ENCODE data around the gene ATXN1. TPM values are rescaled to one million over a fixed set of nuclear protein-coding genes. Genes with fewer than 3 reads are reported as not detected.
"Not testable (repeated sequence)": the region's sequence is repeated elsewhere in the genome, so short reads cannot be mapped to it uniquely, and the experiment has no call there.

The ATXN1 gene
- total RNA-seq, 1 donor from 2014 or later, result 69.1 TPM

GRCh38 chr6:16471222-16471909 lies 289.9 kb downstream of the ATXN1 start:
- no peaks in the 10 kb centered on the region for H3K27me3 Mint-ChIP-seq (ENCODE audit: low read depth)
- peak overlapping the region; percentile 35 for H3K4me3 Mint-ChIP-seq (ENCODE audit: low read depth)
- peaks cover 68% of the 10 kb centered on the region for H3K4me1 Mint-ChIP-seq (ENCODE audit: low read depth)
- intact Hi-C loops (cut with micrococcal nuclease), result loop anchor here (2.0 to 5.0 kb wide), 4 partner anchors 19 to 61 kb away; no protein-coding TSS in a partner anchor
- peak overlapping the region; percentile 87 for H3K27ac Mint-ChIP-seq
- no peaks in the 10 kb centered on the region for H3K9me3 Mint-ChIP-seq
- DNase-seq (ENCODE audit: low spot score), result no peak
- peaks cover 39% of the 10 kb centered on the region for H3K36me3 Mint-ChIP-seq (ENCODE audit: low read depth)

- H3K27me3 Mint-ChIP-seq (ENCODE audit: low read depth), result no peaks in the 10 kb centered on the region
- no peaks in the 10 kb centered on the region for H3K9me3 Mint-ChIP-seq
- H3K4me3 Mint-ChIP-seq (ENCODE audit: low read depth), result peak overlapping the region; percentile 20
- peaks cover 67% of the 10 kb centered on the region for H3K4me1 Mint-ChIP-seq (ENCODE audit: low read depth)
- H3K36me3 Mint-ChIP-seq (ENCODE audit: low read depth), result peaks cover 38% of the 10 kb centered on the region
- no peak for DNase-seq (ENCODE audit: low spot score)
- H3K27ac Mint-ChIP-seq, result peak overlapping the region; percentile 87
- intact Hi-C loops (cut with micrococcal nuclease), result loop anchor here (2.0 to 5.0 kb wide), 4 partner anchors 18 to 62 kb away; no protein-coding TSS in a partner anchor
Measured at GRCh38 chr6:16470502-16471221, 290.6 kb downstream of the ATXN1 start.

DNA sequence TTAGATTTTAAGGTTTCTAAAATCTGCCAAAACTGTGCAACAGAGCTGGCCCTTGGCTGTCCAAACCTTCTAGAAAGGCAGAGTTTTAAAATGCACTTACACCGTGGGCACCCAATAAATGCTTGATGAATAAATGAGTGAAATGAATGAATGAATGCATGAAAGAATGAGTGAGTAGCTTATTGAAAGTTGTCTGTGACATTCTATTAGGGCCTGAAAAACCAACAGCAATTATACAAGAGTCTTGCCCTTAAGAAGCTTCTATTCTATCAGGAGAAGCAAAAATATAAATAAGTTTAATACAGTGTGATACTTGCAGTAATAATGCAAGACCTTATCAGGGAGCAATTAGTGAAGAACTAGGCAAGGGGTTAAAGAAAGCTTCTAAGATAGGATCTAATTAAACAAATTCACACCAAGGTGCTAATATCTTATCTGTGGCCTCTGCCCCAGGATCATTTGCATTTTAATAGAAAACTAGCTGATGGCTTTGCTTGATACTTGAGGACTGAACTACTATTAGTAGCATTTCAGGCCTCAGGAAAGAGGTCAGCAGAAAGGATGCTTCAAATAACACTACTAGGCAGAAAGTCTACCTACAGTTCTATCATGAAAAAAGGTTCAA lies 292.2 kb downstream of the ATXN1 start:
- Mint-ChIP-seq H3K4me3 (ENCODE audit: low read depth) (no peak overlapping the region), H3K9me3 (peaks cover 6% of the 10 kb centered on the region), H3K4me1 (ENCODE audit: low read depth) (peaks cover 56% of the 10 kb centered on the region), H3K27me3 (ENCODE audit: low read depth) (no peaks in the 10 kb centered on the region), H3K27ac (no peak overlapping the region), H3K36me3 (ENCODE audit: low read depth) (peaks cover 45% of the 10 kb centered on the region)
- no peak for DNase-seq (ENCODE audit: low spot score)
- intact Hi-C loops (cut with micrococcal nuclease), result no loop called here

DNA sequence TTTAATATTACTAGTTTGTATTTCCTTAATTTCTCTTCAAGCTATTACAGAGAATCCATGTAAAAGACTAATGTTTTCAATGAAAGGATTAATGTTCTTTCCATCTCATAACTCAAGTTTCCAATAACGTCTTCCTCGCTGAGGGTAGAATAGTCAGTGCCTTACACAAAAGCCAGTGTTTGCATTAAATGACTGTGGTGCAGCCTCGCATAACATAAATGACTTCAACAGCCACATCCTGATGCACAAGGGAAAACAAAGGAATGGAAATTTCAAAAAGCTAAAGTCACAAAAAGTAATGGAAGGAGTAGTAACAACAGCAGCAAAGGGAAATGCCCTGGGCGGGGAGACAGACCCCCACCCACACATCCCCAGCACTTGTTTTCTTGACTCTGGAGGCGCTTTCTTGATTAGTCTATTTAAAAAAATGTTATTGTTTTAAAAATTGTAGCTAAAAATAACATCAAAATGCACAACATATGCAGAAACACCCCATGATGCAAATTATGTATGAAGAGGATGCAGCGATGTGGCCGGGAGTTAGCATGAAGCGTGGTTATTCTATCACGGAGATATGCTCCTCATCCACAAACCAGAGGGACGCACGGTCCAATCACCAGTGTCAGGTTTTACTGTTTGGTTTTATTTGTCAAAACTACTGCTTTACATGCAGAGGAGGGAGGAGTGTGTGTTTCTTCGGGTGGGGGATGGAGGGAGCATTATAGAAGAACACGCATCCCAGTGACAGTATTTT lies 294.3 kb downstream of the ATXN1 start:
- DNase-seq (ENCODE audit: low spot score), result no peak
- Mint-ChIP-seq H3K4me3 (ENCODE audit: low read depth) (no peak overlapping the region), H3K36me3 (ENCODE audit: low read depth) (peaks cover 56% of the 10 kb centered on the region), H3K9me3 (peaks cover 25% of the 10 kb centered on the region), H3K27ac (peak overlapping the region; percentile 39), H3K27me3 (ENCODE audit: low read depth) (no peaks in the 10 kb centered on the region), H3K4me1 (ENCODE audit: low read depth) (peaks cover 37% of the 10 kb centered on the region)
- intact Hi-C loops (cut with micrococcal nuclease), result no loop called here

- intact Hi-C loops (cut with micrococcal nuclease), result no loop called here
- Mint-ChIP-seq H3K4me3 (ENCODE audit: low read depth) (no peak overlapping the region), H3K9me3 (peaks cover 25% of the 10 kb centered on the region), H3K4me1 (ENCODE audit: low read depth) (peaks cover 15% of the 10 kb centered on the region), H3K36me3 (ENCODE audit: low read depth) (peaks cover 59% of the 10 kb centered on the region), H3K27me3 (ENCODE audit: low read depth) (no peaks in the 10 kb centered on the region), H3K27ac (no peak overlapping the region)
- DNase-seq (ENCODE audit: low spot score), result no peak
Measured at GRCh38 chr6:16464045-16464444, 297.2 kb downstream of the ATXN1 start.

DNA sequence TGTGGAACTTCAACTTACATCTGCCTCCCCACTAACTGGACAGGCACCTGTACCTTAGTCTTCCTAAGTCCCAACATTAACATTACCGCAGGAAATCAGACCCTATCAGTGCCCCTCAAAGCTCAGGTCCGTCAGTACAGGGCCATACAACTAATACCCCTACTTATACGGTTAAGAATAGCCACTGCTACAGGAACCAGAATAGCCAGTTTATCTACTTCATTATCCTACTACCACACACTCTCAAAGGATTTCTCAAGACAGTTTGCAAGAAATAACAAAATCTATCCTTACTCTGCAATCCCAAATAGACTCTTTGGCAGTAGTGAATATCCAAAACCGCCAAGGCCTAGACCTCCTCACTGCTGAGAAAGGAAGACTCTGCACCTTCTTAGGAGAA lies 298.0 kb downstream of the ATXN1 start:
- H3K27me3 Mint-ChIP-seq (ENCODE audit: low read depth); intact Hi-C loops (cut with micrococcal nuclease); DNase-seq (ENCODE audit: low spot score); H3K4me3 Mint-ChIP-seq (ENCODE audit: low read depth); H3K27ac Mint-ChIP-seq: not testable (repeated sequence)
- peaks cover 12% of the 10 kb centered on the region for H3K4me1 Mint-ChIP-seq (ENCODE audit: low read depth)
- H3K9me3 Mint-ChIP-seq, result peaks cover 25% of the 10 kb centered on the region
- peaks cover 54% of the 10 kb centered on the region for H3K36me3 Mint-ChIP-seq (ENCODE audit: low read depth)

- no peak overlapping the region for H3K27ac Mint-ChIP-seq
- H3K4me1 Mint-ChIP-seq (ENCODE audit: low read depth), result peaks cover 7% of the 10 kb centered on the region
- H3K4me3 Mint-ChIP-seq (ENCODE audit: low read depth), result no peak overlapping the region
- H3K36me3 Mint-ChIP-seq (ENCODE audit: low read depth), result peaks cover 66% of the 10 kb centered on the region
- intact Hi-C loops (cut with micrococcal nuclease), result no loop called here
- peaks cover 25% of the 10 kb centered on the region for H3K9me3 Mint-ChIP-seq
- DNase-seq (ENCODE audit: low spot score), result no peak
- H3K27me3 Mint-ChIP-seq (ENCODE audit: low read depth), result no peaks in the 10 kb centered on the region
Measured at GRCh38 chr6:16461491-16461890, 299.8 kb downstream of the ATXN1 start.

GRCh38 chr6:16459472-16459871 lies 301.8 kb downstream of the ATXN1 start:
- H3K27me3 Mint-ChIP-seq (ENCODE audit: low read depth); H3K4me3 Mint-ChIP-seq (ENCODE audit: low read depth); intact Hi-C loops (cut with micrococcal nuclease); H3K4me1 Mint-ChIP-seq (ENCODE audit: low read depth); DNase-seq (ENCODE audit: low spot score); H3K27ac Mint-ChIP-seq: not testable (repeated sequence)
- Mint-ChIP-seq H3K9me3 (peaks cover 23% of the 10 kb centered on the region), H3K36me3 (ENCODE audit: low read depth) (peaks cover 68% of the 10 kb centered on the region)

DNA sequence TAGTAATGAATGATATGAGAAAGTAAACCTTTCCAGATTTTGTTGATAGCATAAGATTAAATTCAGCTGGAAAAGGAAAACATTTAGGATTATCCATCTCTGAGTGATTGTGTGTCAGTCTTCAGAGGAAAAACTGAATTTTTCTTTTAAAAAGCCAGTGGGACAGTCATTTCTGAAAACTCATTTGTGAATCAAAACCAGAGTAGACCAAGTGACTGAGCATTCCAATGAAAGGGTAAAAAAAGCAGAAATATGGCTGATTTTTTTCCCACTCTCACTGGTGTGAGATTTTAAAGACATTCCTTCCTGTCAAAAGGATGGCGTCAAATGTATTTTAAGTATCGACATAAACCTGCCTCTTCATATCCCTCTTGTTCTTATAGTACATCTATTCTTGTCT lies 308.9 kb downstream of the ATXN1 start:
- no peak for DNase-seq (ENCODE audit: low spot score)
- no peaks in the 10 kb centered on the region for H3K27me3 Mint-ChIP-seq (ENCODE audit: low read depth)
- intact Hi-C loops (cut with micrococcal nuclease), result loop anchor here (2.0 kb wide), 1 partner anchor 18 kb away; no protein-coding TSS in a partner anchor
- H3K9me3 Mint-ChIP-seq, result no peaks in the 10 kb centered on the region
- H3K36me3 Mint-ChIP-seq (ENCODE audit: low read depth), result peaks cover 26% of the 10 kb centered on the region
- no peak overlapping the region for H3K27ac Mint-ChIP-seq
- H3K4me1 Mint-ChIP-seq (ENCODE audit: low read depth), result peaks cover 24% of the 10 kb centered on the region
- H3K4me3 Mint-ChIP-seq (ENCODE audit: low read depth), result no peak overlapping the region

GRCh38 chr6:16450821-16451220 lies 310.4 kb downstream of the ATXN1 start:
- Mint-ChIP-seq H3K27me3 (ENCODE audit: low read depth) (no peaks in the 10 kb centered on the region), H3K4me1 (ENCODE audit: low read depth) (peaks cover 28% of the 10 kb centered on the region)

GRCh38 chr6:16450285-16450684 lies 311.0 kb downstream of the ATXN1 start:
- Mint-ChIP-seq H3K9me3 (no peaks in the 10 kb centered on the region), H3K27me3 (ENCODE audit: low read depth) (no peaks in the 10 kb centered on the region), H3K36me3 (ENCODE audit: low read depth) (peaks cover 14% of the 10 kb centered on the region), H3K27ac (no peak overlapping the region), H3K4me1 (ENCODE audit: low read depth) (peaks cover 28% of the 10 kb centered on the region), H3K4me3 (ENCODE audit: low read depth) (no peak overlapping the region)
- no peak for DNase-seq (ENCODE audit: low spot score)
- intact Hi-C loops (cut with micrococcal nuclease), result no loop called here

More at GRCh38 chr6:16450821-16451220, 310.4 kb downstream of the ATXN1 start:
- intact Hi-C loops (cut with micrococcal nuclease), result no loop called here
- no peak for DNase-seq (ENCODE audit: low spot score)
- no peak overlapping the region for H3K27ac Mint-ChIP-seq
- peaks cover 17% of the 10 kb centered on the region for H3K36me3 Mint-ChIP-seq (ENCODE audit: low read depth)
- no peaks in the 10 kb centered on the region for H3K9me3 Mint-ChIP-seq
- no peak overlapping the region for H3K4me3 Mint-ChIP-seq (ENCODE audit: low read depth)

DNA sequence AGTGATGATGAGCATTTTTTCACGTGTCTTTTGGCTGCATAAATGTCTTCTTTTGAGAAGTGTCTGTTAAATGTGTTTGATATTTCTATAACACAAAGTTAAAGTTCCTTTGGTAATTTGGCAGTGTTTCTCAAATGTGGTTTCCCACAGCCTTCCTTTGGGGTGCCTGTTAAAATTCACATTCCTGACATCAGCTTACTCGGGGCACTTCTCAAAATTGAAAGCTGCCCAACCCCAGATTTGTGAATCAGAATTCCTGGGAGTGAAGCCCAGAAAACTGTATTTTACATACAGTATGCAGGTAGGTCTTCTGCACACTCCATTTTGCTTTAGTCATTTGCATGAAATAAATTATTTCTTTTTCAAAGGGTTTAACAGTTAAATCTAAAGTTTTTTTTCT lies 315.0 kb downstream of the ATXN1 start:
- Mint-ChIP-seq H3K4me3 (ENCODE audit: low read depth) (no peak overlapping the region), H3K4me1 (ENCODE audit: low read depth) (peaks cover 28% of the 10 kb centered on the region), H3K9me3 (peaks cover 3% of the 10 kb centered on the region), H3K36me3 (ENCODE audit: low read depth) (peaks cover 26% of the 10 kb centered on the region), H3K27ac (no peak overlapping the region), H3K27me3 (ENCODE audit: low read depth) (no peaks in the 10 kb centered on the region)
- no peak for DNase-seq (ENCODE audit: low spot score)
- intact Hi-C loops (cut with micrococcal nuclease), result no loop called here

Data from activated T-helper 2 cell treated with anti-CD3 and anti-CD28 coated beads, Interferon-gamma antibody, Interleukin-2, Interleukin-4, amounts not matched to agents 10 μg/mL and 5 μg/mL and 100 μg/mL, durations not matched to agents 14 hours and 24 hours and 36 hours (primary cell).